Testis (tissue), 3 donors: ENCODE data around the gene SYTL1. TPM values are rescaled to one million over a fixed set of nuclear protein-coding genes. Genes with fewer than 3 reads are reported as not detected.
A peak's percentile ranks its signal among the peaks of the same experiment; 100 is the strongest.

Source experiments
- DNase-seq: peaks from one replicate; pipeline ENCODE4 v3.0.0-alpha.2; 2019
- H3K27ac ChIP-seq, 2 donors: fragments of 200-600 bp; sonication (generic); one replicate each; pipeline ENCODE4 v1.5.1; 2019
- H3K27me3 ChIP-seq: fragments of 200-600 bp; sonication (generic); one replicate; pipeline ENCODE4 v1.5.1; 2019
- H3K36me3 ChIP-seq: fragments of 200-600 bp; sonication (generic); one replicate; pipeline ENCODE4 v1.5.1; 2017; ENCODE audit warnings: low read depth; ENCODE audit errors: missing control alignments
- H3K4me1 ChIP-seq: fragments of 200-600 bp; sonication (generic); one replicate; pipeline ENCODE4 v1.5.1; 2019
- H3K4me3 ChIP-seq, 2 donors: fragments of 200-600 bp; sonication (generic); one replicate each; pipeline ENCODE4 v1.5.1; 2017 to 2019
- H3K9me3 ChIP-seq: fragments of 200-600 bp; sonication (generic); one replicate; pipeline ENCODE4 v1.5.1; 2017
- POLR2A ChIP-seq: fragments of 450-650 bp; IDR thresholded peaks from one replicate; pipeline ENCODE4 v1.6.1; 2017; ENCODE audit warnings: antibody characterized with exemption, mild to moderate bottlenecking, moderate library complexity
- WGBS, 2 donors: methylation state at CpG; one replicate each; pipeline ENCODE4 v1.1.5; 2018; 5-methylcytosine and 5-hydroxymethylcytosine counted together
- intact Hi-C: fragments of 100-400 bp; cut with DNase I; formaldehyde crosslinking; loops from one replicate; pipeline ENCODE4 v1.15.1; 2023; ENCODE audit warnings: low total_unique reads
- polyA plus RNA-seq: library from polyadenylated mRNA; stranded (reverse); fragments of 350-450 nt; fragmentation: Illumina TruSeq; extraction: RNeasy Lipid Tissue Mini Kit (QIAGEN cat#74804); gene quantifications from one replicate; pipeline ENCODE4 v1.2.3, GENCODE V29; 2014; ENCODE audit warnings: low read depth, low replicate concordance; ENCODE audit not compliant: insufficient read depth
- total RNA-seq, 2 donors: library from RNA; depleted of rRNA; stranded (reverse); fragments of >200 nt; gene quantifications; one replicate each; pipeline ENCODE4 v1.2.3, GENCODE V29; 2016
- TF ChIP-seq, protein P1 (sequence below), 3 experiments: fragments of 450-650 bp in 2 of 3; fragments of 200-600 bp in 1 of 3; sonication (generic) in 1 of 3; IDR thresholded peaks; one replicate each; pipeline ENCODE4 v1.5.1; 2016 to 2019; ENCODE audit warnings: antibody characterized with exemption in 3 of 3, mild to moderate bottlenecking in 2 of 3, moderate library complexity in 1 of 3

The SYTL1 gene
- total and polyA plus RNA-seq, 3 donors from 2014 or later = 2.3 to 6.0 (median 5.4) TPM

DNA sequence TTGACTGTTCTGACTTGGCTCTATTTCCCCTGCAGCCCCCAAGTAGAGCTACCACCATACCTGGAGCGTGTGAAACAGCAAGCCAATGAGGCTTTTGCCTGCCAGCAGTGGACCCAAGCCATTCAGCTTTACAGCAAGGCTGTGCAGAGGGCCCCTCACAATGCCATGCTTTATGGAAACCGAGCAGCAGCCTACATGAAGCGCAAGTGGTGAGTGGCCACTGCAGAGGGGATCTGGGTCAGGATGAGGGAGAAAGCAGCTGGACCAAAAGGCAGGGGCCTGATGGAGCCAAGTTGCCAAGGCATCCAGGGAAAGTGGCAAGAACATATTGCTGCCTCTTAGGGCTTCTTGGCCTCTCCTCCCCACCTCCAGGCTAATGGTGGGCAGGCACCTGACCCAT, 43.9 kb upstream of the SYTL1 start:
- intact Hi-C loops = no loop called here

DNA sequence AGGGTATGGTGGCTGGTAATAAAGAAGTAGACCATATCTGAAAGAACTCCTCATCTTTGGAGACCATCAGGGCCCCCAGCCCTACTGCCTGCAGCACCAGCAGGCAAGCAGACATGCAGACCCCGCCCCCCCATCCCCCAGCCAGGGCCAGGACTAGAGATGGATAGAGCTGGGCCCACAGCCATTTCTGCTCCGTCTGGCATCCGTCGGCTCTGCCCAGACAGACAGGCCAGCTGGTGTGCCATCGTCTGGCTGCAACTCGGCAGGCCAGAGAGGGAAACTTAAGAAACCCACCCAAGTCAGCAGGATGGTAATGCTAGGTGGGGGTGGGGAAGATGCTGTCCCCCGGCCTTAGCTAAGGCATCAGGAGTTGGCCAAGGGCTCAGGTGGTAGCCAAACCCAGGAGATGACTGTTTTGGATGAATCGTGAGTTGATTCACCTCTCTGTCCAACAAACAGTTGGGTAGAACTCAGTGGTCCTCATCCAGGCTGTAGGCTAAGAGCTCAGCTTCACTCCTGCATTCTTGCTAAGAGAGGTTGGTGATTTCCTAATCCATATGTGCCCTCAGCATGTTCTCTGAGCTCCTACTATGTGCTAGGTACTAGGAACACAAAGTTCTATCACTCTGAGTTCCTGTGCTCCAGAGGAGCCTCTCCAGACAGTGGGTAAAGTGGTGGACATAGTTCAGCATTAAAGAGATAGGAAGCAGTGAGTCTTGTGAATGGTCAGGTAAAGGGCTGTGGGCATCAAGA, 43.0 kb upstream of the SYTL1 start:
- no peak for DNase-seq
- Histone ChIP-seq H3K4me3 (no peak overlapping the region), H3K36me3 (no peaks in the 10 kb centered on the region), H3K27me3 (no peaks in the 10 kb centered on the region), H3K9me3 (no peaks in the 10 kb centered on the region), H3K27ac (peak overlapping the region; percentile 50 to 57), H3K4me1 (peaks cover 19% of the 10 kb centered on the region)
- intact Hi-C loops = no loop called here
- 80 to 82% methylated on average over 7 to 8 of the region's 8 CpGs for WGBS, 2 donors
- TF ChIP-seq, protein P1, sequence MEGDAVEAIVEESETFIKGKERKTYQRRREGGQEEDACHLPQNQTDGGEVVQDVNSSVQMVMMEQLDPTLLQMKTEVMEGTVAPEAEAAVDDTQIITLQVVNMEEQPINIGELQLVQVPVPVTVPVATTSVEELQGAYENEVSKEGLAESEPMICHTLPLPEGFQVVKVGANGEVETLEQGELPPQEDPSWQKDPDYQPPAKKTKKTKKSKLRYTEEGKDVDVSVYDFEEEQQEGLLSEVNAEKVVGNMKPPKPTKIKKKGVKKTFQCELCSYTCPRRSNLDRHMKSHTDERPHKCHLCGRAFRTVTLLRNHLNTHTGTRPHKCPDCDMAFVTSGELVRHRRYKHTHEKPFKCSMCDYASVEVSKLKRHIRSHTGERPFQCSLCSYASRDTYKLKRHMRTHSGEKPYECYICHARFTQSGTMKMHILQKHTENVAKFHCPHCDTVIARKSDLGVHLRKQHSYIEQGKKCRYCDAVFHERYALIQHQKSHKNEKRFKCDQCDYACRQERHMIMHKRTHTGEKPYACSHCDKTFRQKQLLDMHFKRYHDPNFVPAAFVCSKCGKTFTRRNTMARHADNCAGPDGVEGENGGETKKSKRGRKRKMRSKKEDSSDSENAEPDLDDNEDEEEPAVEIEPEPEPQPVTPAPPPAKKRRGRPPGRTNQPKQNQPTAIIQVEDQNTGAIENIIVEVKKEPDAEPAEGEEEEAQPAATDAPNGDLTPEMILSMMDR (IDR thresholded peaks at IDR 0.05) = no peak
- no peak for TF ChIP-seq POLR2A

More for the DNA sequence above, 43.9 kb upstream of the SYTL1 start:
- Histone ChIP-seq H3K27ac (peak overlapping the region in 1 of 2 donors; percentile 50), H3K9me3 (no peaks in the 10 kb centered on the region), H3K4me1 (peaks cover 19% of the 10 kb centered on the region), H3K36me3 (no peaks in the 10 kb centered on the region), H3K4me3 (no peak overlapping the region), H3K27me3 (no peaks in the 10 kb centered on the region)
- no peak for DNase-seq
- TF ChIP-seq, protein P1 (IDR thresholded peaks at IDR 0.05) = no peak
- no peak for TF ChIP-seq POLR2A
- WGBS, 2 donors = 90 to 96% methylated on average over 3 of the region's 3 CpGs

DNA sequence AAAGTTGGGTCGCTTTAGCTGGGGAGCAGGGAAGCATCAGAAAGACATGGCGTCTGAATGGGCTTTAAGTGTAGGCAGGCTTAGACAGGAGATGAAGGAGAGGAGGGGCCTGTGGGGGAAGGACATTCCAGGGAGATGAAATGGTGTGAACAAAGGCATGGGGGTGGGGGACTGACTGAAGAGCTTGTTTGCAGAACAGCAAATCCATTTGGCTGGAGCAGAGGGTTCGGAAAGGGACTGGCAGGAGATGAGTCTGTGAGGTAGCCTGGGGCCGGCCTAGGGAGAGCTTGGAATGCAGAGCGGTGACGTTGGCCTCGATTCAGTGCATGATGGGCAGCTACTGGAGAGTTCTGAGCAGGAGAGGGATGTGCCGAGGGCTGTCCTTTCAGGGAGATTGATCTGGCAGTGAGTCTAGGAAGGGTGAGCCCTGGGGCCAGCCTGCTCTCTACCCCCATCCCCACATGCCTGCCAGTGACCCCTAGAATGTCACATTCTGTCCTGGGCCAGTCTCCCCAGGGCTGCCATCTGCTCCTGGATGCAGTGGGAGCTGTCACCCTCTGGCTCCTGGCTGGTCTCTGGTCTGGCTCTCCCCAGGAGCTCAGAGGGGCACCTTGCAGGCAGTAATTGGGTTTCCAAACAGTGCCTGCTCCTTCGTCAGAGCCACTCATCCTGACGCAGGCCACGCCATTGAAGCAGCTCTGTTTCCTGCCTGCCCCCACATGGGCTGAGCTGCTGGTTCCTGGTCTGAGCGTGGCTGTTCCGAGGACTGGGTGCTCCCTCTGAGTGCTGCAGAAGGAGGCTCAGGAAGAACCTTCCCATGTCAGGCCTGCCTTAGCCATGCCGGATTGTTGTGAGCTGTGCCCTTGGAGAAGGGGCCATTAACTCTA, 42.2 kb upstream of the SYTL1 start:
- no peak overlapping the region for H3K4me3 ChIP-seq
- no peak for TF ChIP-seq POLR2A
- TF ChIP-seq, protein P1 (IDR thresholded peaks at IDR 0.05) = no peak

DNA sequence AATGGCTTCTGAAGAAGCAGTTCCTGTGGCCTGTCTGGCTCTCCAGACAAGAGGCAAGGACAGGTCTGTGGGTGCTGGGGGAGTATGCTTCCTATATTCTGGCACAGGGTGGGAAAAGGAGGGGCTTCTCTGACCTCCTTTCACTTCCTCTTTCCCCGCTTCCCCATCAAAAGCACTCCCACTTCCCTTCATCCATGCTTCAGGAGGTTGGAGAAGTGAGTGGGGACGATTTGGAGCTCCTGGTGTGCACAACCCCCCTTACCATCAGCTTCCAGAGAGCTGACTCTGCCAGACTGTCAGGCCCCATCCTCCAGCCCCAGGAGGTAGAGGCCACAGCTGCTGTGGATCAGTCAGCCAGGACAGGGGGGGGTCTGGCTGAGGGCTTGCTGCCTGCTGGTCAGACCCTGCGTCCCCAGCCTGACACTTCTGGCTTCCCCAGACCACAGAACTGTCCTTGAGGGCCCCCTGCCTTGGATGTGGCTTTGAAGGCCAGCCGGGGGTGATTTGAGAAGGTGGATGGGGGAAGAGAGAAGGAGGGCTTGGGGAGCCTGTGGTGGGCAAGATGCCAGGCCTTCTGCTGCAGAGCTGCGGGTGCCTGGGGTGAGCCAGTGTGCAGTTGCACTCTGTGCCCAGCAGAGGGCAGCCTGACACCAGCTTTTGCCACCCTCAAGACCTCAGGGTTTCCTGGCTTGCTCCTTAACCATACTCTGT, 41.3 kb upstream of the SYTL1 start:
- H3K9me3 ChIP-seq = no peaks in the 10 kb centered on the region
- peaks cover 19% of the 10 kb centered on the region for H3K4me1 ChIP-seq
- DNase-seq = peak; percentile 89
- intact Hi-C loops = loop anchor here (5.0 kb wide), 1 partner anchor 92 kb away; the partner anchor contains the start of gene GPR3
- no peak overlapping the region for H3K27ac ChIP-seq
- 36 to 46% methylated on average over 3 to 5 of the region's 5 CpGs for WGBS, 2 donors
- no peaks in the 10 kb centered on the region for H3K36me3 ChIP-seq
- TF ChIP-seq, protein P1 (IDR thresholded peaks at IDR 0.05) = peak; percentile 96 to 99 (median 99)
- TF ChIP-seq POLR2A = no peak
- no peak overlapping the region for H3K4me3 ChIP-seq
- H3K27me3 ChIP-seq = no peaks in the 10 kb centered on the region

More for the DNA sequence above, 42.2 kb upstream of the SYTL1 start:
- Histone ChIP-seq H3K27ac (peak overlapping the region; percentile 50 to 57), H3K27me3 (no peaks in the 10 kb centered on the region), H3K36me3 (no peaks in the 10 kb centered on the region), H3K4me1 (peaks cover 19% of the 10 kb centered on the region), H3K9me3 (no peaks in the 10 kb centered on the region)
- intact Hi-C loops = loop anchor here (5.0 kb wide), 1 partner anchor 93 kb away; the partner anchor contains the start of gene GPR3
- DNase-seq = peak; percentile 58
- 46 to 60% methylated on average over 8 to 14 of the region's 14 CpGs for WGBS, 2 donors
